GM03348 (cell line): Measurements from ENCODE around the gene PARD6B.

Experiments
- DNase-seq: peaks from one replicate; pipeline ENCODE4 v3.0.0; 2012; ENCODE audit warnings: low spot score

Gene PARD6B

DNA sequence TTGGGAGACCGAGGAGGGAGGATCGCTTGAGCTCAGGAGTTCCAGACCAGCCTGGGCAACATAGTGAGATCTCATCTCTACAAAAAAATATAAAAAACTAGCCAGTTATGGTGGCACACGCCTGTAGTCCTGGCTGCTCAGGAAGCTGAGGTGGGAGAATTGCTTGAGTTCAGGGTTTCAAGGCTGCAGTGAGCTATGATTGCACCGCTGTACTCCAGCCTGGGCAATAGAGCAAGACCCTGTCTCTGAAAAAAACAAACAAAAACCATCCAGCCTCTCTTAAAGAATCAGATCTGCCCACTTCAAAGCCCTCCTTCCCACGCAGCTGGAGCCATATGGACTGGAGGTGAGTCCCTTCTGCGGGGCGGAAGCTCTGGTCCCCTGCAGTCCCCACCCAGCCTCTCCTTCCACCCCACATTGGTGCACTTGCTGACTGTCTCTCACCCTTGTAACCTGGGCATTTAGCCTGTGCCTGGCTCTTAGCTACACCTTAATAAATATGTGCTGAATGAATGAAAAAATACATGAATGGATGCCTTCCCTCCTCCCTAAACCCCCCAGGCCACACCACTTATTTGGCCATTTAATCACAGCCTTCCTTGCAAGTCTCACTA is 7.2 kb upstream of the PARD6B start:
- no peak for DNase-seq

DNA sequence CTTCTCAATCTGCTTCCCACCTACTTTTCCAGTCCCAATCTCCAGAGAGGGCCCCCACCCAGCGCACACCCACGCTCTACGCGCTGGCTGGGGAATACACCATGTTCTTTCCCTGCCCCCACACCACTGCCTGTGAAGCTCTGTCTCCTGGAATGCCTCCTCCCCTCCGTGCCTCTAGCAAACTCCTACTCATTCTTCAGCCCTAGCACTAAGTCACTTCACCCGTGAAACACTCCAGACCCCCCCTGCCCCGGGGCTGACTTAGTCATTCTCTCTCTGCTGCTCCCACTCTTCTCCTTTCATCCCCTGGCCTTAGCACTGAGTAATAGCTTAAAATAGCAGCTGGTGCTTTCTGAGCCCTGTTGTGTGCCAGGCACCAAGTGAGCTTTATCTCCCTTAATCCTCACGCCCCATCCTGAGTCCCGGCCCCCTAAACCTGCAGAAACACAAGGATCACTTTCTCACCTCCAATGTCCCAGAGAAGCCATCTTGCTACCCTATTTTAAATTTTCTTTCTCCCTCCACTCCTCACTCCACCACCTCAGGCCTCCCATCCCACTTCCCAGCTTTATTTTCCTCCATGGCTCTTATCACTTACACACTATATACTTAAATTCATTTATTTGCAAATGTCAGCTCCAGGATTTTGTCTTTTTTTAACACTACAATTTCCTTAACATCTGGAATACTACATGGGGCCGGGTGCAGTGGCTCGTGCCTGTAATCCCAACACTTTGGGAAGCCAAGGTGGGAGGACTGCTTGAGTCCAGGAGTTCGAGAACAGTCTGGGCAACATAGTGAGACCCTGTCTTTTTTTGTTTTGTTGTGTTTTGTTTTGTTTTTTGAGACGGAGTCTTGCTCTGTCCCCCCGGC is 6.3 kb upstream of the PARD6B start:
- peak; percentile 93 for DNase-seq

DNA sequence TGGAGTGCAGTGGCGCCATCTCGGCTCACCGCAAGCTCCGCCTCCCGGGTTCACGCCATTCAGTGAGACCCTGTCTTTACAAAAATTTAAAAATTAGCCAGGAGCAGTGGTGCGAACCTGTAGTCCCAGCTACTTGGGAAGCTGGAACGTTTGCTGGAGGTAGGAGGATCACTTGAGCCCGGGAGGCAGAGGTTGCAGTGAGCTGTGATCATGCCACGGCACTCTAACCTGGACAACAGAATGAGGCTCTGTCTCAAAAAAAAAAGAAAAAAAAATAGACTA is 5.7 kb upstream of the PARD6B start:
- no peak for DNase-seq

DNA sequence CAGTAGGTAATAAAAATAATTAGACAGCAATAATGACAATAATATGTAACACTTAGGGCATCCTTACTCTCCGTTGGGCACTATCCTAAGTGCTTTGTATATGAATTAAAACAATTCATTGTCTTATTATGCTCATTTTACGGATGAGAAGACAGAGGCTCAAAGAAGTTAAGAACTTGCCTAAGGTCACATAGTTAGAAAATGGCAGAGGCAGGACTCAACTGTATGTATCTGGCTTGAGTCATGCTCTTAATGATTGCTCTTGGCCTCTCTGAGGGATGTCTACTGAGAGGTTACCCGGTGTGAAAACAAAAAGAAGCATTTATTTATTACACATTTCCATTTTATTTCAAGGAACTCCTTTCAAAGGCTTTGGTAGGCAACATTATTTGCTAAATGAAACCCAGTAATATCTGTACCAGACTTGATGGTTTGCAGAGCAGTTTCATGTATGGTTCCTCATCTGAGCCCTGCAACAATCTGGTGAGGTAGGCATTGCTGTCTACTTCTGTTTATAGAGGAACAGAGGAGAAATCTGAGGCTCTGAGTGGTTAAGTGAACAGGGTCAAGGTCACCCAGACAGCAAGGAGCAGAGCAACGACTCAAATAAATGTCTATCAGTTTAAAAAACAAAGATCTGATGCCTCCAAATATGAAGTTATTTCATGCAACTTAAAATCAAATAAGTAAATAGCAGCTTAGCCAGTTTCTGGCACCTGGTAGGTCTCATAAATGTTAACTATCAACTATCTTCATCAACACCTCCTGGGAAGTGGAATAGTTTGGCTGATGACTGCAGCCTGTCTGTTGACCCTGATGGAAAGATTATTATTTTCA is 4.2 kb upstream of the PARD6B start:
- no peak for DNase-seq

DNA sequence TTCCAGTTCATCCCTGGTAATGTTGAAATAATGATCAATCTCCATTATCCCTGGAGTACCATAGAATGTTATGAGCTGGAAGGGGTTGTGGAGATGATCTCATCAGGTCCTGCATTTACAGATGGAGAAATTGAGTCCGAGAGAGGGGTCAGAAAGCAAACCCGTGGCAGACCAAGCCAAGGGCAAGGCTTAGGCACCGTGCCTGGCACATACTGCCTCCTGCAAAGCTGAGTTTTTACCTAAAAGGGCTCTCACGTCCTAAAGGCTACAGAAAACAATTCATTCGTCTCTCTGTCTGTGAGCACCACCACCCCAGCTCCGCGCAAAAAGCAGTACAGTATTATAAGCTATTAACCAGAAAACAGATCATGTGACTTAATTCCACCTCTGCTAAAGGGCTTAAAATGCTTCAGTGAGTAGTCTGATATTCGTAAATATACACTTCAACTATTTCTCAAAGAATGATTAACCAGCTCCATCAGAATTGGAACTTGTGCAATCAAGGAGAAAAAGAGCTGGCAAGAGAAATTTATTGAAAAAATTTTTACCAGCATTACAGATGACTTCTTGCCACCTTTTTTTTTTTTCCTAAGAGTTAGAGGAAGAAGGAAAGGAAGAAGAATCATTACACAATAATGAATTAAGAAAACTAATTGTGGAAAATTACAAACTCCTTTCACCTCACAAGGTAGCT is 3.4 kb upstream of the PARD6B start:
- DNase-seq = no peak

DNA sequence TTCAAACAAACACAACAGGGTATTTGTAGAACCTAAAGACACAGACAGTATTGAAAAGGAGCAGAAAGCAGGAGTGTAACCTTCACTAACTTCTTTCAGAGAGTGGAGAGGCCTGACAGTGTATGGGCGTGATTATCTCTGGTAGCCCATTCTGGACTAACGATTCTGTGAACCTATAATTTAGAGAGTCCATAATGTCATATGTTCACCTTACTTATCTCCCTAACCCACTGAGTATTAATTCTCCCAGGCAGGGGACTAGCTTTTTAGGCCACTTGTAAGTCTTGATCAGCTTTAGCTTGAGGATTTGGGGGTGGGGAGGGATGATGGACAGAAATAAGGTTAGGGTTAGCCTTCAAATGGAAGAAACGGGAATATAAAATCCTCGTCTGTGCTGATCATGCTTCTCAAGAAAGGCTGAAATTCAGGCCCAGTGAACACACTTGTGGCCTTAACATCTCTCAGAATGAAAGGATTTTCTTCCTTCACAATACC is 2.8 kb upstream of the PARD6B start:
- DNase-seq = no peak

DNA sequence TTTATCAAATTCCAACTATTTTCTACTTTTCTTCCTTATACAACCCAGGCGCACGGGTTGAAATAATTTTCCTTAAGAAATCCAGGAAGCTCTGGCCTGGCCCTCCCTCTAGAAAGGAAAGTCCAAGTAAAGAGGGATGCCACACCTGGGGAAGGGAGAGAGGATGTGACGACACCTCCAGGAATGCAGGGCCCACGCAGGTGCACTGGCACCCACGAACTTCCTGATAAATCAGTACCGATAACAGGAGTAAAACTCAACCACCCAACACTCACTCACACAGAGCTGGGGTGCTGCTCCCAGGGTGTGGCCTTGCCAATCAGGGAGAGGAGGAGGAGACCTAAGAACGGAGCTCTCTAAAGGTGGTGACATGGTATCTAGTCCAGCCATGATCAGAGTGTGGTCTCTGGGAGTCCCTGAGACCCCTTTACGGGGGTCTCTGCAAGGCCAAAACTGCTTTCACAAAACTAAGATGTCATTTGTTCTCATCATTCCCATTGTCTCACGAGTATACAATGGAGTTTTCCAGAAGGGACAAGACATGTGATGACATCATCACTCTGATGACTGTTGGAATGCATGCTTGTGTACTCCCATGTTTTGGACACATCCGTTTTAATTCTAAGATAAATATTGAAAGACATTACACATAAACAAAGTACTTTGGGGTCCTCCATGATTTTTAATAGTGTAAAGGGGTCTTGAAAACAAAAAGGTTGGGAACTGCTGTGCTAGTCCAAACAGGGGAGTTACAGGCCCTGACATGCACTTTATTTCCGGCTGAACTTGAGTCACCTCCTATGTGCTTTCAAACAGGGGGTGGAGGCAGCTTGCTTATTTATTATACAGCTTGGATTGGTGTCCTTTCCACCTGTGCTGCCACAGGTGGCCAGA is 2.2 kb upstream of the PARD6B start:
- DNase-seq = no peak

DNA sequence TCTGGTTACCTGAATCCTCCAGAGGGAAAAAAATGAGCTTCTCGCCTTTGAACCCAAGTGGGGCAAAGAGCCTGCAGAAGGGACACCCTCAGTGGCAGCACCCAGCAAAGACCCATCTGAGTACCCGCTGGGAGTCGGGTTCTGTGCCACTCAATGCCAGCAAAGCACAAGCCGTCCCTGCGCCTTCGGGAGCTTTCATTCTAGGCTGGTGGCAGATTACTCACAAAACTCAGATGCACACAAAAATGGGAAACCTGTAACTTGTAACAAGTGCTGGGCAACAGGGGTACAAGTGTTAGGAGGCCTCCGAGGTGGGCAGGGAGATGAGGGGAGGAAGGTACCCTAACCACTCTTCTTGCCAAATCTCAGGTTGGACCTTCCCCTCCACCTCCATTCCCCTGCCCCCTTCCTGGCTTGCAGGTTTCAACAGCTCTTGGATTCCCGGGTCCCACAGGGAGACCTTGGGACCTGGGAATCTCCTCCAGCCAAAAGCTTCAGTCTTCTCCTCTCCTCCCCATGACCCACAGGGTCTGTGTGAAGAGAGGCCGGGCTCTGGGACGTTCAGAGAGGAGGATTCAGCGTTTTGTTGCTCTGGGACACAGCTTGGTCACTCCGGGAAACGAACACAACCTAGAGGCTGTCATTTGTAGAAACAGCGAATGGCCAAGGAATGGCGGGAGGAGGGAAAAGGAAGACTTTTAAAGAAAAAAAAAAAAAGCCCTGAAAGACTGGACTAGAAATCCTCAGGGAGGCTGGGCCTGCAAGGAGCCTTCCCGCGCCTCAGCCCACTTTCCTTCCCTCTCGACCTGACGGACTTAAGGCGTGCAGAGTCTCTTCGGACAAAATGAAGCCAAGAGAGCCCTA is 1.2 kb upstream of the PARD6B start:
- peak; percentile 41 for DNase-seq

DNA sequence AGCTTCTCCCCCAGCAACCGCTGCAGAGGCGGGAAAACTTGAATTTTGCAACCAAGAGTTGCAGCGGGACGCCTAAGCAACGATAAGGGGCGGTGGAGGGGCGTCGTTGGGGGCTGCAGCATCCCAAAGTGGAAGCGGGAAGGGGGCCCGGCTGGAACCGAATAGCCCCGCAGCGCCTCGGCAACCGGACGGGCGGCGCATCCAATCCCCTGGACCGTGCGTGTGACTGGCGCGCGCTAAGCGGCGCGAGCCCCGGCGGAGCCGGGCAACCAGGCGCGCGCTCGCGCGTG is 670 bp upstream of the PARD6B start:
- no peak for DNase-seq

DNA sequence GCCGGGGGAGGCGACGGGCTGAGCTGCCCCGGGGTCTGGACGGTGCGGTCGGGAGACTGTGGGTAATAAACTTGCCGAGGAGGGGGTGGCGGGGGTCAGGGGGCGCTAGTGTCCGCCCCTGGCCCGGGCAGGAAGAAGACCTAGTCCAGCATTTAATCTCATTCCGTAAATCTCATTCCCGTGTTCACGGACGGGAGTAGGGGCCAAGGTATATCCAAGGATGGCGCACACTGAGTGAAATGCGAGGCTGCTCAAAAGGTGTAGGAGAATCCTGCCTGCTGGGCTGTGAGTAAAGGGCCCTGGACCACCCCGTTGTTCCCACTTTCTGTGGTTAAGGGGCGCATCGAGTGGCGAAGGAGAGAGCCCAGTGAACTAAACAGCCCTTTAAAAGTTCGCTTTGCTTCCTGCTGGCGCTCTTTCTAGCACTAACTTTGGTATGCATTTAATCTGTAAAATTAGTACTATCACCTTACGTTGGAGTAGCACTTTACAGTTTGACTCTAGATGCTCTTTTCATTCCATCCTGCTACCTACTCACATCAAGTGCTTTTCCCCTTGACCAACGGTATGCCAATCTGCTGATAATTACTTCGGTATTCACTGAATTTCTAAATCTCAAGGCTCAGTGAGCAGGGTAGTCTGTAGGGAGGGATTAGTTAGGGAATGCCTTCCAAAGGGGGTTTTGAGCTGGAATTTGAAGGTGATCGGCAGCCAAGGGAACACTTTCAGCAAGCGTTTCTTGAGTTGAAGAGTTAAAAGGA is 730 bp downstream of the PARD6B start:
- DNase-seq = no peak

DNA sequence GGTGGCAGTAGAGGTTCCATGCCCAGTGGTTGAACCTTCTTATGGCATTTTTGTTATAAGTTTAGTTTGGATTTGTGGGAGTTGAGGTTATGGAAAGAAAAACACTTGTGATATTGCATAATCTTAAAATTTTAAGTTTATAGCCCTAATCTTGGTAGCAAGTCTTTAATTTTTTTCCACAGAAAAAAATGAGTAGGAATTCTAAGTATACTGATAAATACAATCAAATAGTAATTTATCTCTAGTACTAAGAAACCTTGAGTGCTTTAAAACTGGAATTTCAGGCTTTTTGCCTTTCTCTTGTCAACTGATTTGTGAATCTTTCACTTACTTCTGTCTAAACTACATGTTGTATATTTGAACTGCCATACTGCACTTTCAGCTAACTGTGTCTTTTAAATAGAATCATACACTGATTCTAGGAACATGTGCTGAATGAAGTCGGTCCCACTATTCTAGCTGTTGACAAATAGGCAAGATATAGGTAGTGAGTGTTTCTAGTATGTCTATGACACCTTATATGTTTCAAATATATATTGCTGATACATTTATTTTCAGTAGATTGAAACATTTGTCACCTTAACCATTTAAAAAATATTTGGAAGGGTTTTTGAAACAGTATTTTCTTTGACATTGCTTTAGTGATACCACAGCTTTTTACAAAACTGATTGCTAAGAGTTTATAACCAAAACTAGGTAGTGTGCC is 2.4 kb downstream of the PARD6B start:
- DNase-seq = no peak

DNA sequence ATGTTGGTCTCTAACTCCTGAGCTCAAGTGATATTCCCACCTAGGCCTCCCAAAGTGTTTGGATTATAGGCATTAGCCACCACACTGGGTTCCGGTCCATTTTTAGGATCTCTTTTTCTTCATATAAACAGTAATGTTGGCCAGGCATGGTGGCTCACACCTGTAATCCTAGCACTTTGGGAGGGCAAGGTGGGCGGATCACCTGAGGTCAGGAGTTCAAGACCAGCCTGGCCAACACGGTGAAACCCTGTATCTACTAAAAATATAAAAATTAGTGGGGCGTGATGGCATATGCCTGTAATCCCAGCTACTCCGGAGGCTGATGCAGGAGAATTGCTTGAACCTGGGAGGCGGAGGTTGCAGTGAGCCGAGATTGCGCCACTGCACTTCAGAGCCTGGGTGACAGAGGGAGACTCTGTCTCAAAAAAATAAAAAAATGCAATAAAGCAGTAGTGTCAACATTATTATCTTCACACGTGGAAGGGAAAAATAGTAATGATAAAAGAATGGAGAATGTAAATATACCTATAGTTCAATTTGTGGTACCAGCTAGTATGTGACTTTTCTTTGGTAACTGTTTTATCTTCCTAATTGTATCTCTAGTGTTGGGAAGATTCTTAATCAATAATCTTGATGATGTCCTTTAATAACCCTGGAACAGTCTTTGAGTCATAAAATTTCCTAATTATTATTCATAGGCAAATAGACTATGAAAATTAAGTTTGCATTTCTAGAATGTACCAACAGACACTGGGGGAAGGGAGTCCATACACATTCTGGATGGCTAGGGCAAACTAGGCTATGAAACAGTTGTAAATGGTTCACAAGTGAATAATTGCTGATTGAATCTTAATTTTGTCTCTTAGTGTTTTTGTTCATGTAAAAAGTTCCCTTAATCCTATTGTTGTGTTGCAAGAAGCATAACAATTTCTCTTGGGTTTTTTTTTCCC is 3.6 kb downstream of the PARD6B start:
- no peak for DNase-seq

DNA sequence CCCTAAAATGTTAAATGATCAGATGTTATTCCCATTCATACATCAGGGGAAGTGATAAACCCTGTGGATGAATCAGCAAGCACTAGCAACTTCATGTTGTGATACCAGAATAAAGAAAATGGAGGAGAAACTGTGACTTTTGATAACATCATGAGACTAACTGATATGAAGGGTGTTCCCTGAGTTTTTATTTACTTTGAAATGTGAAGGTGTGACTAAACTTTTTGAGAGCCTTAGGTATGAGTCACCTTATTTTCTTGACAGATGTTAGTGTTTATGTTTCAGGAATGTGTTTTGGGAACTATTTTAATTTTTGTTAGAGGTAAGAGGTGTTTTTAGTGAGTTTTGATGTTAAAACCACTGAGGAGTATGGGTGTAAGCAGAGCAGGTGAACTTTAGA is 4.4 kb downstream of the PARD6B start:
- no peak for DNase-seq

DNA sequence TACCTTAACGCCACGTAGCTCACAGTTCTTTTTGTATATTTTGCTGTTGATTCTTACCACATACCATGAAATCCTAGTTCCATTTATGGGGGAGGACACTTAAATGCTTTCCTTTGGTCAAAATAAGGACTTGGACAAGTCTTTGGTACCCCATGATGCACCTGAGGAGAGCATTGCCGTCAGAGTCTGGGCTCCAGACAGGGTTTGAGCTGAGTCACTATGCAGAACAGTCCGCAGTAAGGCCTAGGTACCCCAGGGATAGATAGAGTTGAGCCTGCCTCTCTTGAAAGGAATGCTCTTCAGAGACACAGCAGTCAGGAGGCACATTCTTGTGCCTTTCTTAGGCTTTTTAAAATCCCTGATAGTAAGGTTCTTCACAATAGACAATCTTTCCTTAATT is 6.0 kb downstream of the PARD6B start:
- DNase-seq = no peak

DNA sequence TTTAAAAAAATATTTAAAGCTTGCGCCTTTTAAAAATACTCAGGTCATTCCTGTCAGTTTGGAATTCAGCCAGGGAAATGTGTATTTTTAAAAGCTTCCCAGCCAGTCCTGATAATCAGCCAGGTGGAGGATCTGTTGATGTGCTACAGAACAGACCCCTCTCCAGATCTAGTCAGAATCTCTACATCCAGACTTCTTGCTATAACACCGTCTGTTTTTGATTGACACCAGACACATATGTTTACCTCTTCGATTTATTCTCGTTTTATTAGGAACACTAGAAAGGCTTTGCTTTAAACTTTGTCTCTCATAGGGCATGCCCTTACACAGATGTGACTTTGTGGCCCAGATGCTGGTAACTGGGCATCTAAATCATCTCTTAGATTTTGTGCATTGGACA is 11.7 kb downstream of the PARD6B start:
- DNase-seq = no peak

DNA sequence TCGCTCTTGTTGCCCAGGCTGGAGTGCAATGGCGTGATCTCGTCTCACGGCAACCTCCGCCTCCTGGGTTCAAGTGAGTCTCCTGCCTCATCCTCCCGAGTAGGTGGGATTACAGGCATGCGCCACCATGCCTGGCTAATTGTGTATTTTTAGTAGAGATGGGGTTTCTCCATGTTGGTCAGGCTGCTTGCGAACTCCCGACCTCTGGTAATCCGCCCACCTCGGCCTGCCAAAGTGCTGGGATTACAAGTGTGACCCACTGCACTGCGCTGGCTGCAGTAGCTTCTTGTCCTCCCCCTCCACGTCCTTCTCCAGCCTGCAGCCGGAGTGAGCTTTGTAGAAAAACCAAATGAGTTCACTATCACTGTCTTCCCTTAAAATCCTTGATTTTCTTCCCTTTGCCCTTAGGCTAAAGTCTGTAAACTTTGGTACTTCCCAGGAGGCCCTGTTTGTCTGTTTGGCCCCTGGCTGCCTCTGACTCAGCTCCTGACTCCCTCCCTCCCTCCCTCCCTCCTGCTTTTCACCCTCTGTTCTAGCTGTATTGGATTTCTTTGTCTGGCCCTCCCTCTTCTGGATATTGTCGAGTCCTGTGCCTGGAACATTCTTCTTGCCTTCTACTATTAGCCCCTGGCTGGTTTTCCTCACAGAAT is 12.9 kb downstream of the PARD6B start:
- peak; percentile 91 for DNase-seq

DNA sequence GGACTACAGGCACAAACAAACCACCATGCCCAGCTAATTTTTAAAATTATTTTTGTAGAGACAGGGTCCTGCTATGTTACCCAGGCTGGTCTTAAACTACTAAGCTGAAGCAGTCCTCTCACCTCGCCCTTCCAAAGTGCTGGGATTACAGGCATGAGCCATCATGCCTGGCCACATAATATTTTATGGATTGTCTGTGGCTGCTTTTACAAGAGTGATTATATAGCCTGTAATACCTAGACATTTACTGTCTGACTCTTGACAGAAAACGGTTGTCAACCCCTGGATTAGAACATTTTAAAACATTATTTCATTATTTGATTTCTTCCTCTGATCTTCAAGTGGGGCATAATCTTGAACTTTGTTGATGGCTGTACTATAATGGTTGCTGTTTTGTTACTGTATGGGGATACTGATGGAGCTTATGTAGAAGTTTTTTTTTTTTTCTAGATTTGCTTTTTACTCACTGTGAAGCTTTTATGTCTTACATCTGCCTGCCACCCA is 14.3 kb downstream of the PARD6B start:
- DNase-seq = no peak
